HG03565 (cell line): ENCODE results near the gene RCAN2.

Source experiments
- ATAC-seq: cut with Tn5 transposase; IDR thresholded peaks from one replicate; pipeline ENCODE4 v1.9.1; 2021; ENCODE audit warnings: mild to moderate bottlenecking, moderate library complexity; ENCODE audit not compliant: unreplicated experiment

RCAN2 gene

DNA sequence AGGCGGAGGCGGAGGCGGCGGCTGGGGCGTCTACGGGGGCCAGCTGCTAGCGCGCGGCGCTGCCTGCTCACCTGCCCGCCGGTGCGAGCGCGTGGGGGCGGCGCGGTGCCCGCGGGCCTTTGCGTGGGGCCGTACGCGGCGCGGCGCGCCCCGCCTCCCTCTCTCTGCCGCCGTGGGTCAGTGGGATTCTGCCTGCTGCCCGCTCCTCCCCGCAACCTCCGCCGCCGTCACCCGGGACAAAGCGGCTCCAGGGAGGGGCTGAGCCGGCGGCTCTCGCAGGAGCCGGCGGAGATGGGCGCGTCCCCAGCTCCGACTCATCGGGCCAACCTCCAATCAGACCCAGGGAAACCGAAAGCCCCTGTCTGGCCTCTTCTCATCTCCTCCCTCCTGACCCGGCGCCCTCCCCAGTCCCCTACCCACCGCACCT lies at the start of gene RCAN2:
RCAN2 (minus strand) TSS at position 249 of the 427 bp plus-strand sequence.
- ATAC-seq: no peak

DNA sequence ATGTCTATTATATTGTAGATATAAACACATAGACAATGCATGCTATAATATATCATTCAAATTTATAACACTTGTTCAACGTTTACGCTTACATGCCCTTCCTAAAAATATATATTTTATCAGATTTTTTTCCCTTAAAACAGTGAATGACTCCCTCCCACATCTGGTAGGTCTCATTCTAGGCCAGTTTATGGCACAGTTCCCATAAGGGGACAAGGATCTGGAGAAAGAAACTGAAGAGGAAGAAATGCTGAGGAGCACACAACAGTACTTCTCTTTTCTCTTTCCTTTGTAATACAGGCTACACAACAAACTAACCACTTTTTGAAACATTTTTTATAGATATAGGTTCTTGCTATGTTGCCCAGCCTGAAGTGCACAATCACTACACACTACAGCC lies 48.6 kb upstream of the RCAN2 start:
- ATAC-seq: no peak

DNA sequence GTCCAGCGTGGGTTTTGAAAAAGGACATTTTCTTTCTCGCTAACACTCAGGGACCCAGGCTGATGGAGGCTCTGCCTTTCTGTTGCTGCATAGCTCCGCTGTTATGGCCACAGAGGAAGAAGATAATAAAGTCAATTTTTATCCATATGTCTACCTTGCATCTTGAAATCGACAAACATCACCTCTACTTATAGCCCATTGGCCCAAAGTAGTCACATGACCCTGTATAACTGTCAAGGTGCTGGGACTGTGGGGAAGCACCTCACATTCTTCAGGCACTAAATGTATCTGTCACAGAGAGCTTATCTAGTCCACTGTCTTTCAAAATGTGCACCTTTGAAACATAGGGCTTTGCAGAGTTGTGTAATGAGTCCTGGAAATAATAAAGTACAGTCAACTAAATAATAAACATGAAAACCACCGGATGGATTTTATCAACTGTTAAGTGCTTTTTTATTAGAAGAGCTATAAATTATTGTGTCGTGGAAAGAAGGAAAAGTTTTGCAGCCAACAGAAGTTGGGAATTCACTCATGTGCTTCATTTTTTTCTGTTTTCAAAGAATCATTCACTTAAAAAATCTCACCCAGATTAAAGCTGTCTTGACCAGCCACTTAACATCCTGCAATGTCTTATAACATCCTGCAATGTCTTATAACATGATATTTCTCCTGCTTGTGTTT lies 47.7 kb upstream of the RCAN2 start:
- no peak for ATAC-seq

DNA sequence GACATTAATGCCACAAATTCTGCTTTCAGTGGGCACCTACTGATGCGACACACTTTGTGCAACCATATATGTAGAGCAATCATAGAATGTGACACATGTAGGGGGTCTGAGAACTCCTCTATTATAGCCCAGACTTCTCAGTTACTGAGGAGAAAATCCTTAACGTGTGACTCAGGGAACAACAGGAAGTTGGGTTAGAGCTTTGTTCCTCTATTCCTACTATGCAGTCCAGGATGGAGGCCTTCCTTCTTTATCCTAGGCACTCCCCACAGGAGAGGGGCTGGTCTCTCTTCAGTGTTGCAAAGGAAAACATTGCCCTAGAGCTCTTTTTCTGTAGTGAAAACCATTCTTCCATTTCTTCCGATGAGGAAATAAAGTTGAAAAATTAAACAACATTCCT lies 39.6 kb upstream of the RCAN2 start:
- no peak for ATAC-seq

DNA sequence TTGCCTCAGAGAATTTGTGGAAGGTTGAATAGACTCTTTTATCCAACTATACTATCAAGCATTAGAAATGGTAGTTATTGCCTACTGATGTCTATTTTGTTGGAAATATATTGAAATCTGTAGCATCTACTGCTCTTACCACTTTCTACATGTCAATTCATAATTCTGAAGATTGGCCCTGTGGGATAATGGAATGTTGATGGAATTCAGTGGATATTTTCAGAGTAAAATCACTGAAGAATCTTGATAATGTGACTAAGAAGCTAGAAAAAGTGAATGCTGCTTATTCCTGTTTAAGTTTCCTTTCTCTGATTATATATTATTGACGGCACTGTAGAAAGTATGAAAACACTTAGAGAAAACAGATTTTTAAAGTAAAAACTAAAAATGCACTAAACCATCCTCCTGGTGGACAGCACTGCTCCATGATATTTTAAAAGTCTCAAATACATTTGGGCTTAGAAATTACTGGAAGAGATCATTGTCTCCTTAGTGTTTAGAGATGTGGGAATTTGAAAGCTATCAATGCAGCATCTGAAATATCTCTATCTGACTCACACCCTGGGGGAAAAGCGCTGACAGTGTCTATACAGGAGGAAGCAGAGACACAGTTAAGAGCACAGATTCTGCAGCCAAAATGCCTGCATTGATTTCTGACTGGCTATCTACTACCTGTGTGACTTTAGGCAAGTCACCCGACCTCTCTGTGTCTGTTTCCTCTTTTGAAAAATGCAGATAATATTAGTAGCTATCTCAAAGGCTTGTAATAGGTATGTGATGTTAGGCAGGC lies 37.9 kb upstream of the RCAN2 start:
- ATAC-seq: no peak

DNA sequence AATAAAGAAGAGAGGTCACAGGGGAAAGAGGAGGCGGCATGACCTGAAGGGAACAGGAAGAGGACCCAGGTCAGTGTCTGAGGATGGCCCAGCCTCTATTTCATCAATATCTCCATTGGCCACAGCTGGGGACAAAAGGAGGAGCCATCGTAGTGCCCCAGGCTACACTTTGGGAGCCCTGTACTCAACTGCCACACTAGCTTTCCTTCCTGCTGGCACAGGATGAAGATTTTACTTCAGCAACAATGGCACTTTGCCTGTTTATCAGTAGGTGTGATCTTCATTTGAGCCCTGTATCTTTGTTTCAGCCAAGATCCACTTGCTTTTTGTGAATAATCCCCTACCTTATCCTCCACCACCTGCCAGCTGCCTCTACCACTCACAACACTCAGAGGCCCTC lies 35.4 kb upstream of the RCAN2 start:
- ATAC-seq: no peak

DNA sequence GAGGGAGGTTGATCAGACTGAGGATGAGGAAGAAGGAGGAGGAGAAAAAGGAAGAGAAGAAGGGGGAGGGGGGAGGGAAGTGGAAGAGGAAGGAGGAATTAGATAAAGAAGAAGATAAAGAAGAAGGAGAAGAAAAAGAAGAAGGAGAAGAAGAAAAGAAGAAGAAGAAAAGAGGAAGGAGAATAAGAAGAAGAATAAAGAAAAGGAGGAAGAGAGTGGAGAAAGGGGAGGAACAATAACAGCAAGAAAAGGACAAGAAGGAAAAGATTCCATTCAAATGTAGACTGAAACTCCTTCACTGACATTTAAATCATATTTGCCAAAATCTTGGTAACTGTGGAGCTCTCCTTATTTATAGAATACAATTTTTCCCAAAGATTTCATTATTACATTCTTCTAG lies 34.3 kb upstream of the RCAN2 start:
- ATAC-seq: no peak

DNA sequence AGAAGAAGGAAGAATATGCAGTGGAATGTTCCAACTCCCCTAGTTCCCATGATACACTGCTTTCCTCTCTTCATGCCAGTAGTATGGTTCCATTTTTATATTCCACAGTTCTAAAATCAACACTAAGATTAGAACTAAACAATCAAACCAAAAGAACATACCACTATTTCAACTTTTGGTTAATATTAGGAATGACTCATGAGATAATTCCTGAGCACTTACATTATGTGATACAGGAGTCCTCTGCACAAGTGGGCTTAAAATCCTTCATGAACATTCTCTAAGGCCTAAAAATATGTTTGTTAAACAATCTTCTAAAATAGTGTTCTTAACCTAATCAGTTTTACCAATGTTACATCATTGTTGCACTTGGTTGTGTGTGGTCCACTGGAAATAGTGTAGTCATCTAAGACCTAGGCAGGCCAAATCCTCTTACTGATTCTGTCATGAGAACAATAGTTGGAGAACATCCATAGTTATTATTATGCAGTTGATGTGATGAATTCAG lies 30.3 kb upstream of the RCAN2 start:
- ATAC-seq: no peak

DNA sequence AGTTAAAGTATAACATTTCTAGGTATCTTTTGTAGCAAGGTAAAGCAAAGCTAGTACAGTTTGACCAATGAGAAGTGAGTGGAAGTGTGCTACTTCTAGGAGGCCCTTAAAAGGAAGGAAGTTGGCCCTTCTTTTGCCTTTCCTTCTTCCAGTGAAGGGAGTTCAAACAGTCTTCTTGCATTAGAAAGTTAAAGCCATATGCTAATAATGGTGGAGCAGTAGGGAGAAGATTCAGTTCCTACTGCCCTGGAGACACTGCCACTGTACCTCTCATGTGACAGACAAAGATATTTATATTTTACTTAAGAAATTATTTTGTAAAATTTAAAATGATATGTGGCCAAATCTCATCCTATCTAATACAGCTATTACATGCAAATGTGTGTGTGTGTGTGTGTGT lies 26.0 kb upstream of the RCAN2 start:
- ATAC-seq: no peak

DNA sequence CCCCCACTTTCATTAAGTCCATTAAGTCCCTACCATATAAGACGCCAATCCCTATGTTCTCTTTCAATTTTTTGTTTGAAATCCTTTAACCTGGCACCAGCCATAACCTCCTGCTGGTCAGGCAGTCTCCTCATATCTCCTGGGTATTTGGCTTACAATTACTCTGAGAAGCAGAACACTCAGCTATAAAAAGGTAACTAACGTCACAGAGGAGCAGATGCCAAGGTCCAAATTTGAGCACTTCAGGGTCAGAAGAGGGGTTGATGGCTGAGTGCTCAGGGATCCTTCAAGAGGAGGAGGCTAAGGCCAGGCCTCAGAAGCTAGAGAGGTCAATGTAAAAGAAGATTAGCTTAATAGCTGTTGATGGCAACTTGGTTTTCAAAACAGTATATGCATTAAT lies 22.3 kb upstream of the RCAN2 start:
- no peak for ATAC-seq

DNA sequence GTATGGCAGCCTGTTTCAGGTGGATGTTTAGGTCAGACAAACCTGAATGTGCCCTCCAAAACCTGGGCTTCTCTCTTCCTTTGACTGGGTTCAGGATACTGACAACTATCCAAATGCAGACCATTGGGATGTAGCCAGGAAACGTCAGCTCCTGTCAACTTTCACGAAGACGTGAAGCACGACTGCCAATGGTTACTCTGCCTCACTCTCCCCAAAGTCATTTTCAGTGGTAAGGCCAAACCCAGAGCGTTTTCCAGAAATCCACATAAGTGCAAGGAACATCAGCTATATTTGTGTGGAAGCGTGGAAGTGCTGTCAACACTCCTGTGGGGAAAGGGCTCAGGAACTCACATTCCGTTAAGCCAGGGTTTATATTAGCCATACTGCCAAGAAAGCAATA lies 20.1 kb upstream of the RCAN2 start:
- no peak for ATAC-seq

DNA sequence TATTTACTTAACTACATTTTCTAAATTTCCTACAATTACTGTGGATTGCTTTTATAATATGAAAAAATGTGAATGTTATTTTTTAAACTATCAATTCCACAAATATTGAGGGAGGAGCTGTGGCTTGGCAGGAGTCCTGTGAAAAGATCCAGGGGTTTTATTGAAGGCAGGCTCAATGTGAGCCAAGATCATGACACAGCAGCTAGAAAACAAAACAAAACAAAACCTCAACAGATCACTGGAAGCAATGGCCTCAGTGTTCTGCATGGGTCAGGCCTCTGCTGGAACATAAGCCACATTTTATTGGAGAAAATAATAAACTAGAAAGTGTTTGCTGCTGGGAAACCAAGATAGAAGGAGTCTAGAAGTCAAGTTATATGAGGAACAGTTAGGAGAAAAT lies 19.4 kb upstream of the RCAN2 start:
- ATAC-seq: no peak

DNA sequence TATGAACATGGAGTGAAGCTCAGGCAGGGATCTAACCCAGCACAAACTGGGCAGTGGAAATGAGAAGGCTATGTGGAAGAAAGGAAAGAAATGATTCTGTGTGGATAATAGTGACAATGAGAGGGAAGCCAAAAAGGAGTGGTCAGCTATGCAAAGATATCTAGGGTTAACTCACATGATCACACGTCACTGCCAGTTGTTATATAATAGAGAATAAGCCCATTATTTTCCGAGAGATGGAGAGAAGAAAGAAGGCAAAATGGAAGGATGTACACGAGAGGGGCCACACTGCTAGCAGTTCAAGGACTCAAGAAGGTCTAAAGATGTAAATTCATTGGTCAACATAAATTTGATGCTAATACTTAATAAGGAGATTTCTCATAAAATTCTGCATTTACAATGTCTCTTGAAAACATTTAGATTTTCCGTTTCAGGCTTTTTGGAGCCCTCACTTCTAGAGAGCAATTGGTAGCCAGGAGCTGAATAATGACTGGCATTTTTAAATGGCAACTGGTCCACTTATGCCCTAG lies 18.8 kb upstream of the RCAN2 start:
- ATAC-seq: no peak

DNA sequence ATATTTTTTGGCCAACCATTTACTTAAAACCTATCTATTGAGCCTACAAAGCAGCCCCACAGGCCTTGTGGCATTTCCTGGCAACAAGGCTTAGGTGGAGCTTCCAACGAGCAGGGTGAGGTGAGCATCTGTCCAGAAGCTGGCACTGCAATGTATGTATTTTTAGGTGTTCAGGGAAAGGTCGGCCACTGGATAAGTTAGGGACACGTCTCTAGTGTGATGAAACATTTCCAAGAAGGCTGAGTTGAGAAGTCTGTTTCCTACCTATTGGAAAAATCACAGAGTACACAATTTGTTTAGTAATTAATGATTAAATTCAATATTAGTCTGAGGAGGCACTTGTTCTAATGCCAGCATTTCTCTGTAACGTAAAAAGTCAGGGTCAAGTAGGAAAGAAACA lies 17.8 kb upstream of the RCAN2 start:
- ATAC-seq: no peak

DNA sequence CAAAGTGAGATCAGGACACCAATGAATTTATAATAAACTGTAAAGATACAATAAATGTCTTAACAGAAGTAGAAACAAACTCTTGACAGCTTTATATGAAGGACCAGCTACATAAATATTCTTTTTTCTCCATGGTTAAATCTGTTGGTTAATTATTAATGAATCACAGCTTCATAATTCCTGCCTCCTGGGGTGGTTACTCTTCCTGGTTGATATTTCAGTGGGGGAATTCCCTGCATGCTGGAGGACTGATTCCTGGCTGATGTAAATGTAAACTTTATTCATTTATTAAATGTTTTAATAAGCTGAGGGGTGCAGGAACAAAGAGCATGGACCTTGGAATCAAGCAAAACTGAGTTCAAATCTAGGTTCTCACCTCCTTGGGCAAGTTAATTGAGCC lies 16.2 kb upstream of the RCAN2 start:
- ATAC-seq: no peak

DNA sequence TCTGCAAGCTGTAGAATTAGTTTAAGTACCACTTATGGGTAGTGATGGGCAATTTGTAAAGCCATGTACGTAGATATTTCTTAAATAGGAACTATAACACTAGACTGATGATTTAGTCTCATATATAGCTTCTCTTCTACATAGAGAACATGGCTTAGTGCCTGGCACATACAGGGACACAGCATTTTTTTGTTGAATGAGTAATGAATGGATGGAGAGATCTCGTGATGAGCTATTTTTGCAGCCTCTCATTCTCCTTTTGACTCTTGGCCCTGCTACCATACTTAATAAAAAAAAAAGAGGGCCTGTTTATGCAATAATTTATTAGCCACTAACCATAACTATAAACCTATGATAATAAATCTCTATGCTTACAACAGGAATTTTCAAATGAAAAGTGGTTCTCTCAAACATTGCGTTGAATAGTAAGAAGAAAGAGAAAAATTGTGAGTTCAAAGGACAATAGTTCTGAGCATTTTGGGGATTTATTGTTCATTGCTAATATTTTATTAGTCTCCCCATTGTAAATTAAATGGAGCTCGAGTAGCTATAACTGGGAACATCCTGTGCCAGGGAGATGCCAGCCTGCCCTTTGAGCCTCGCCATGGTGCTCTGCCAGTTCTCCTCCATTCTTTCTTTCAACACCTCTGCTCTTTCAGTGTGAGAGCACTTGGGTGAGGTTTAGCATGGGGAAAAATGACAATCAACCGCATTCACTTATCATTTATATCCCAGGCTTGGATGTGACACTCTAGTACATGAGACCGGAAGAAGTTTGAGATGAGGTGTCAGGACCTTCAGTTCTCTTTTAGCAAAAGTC lies 14.7 kb upstream of the RCAN2 start:
- ATAC-seq: no peak

DNA sequence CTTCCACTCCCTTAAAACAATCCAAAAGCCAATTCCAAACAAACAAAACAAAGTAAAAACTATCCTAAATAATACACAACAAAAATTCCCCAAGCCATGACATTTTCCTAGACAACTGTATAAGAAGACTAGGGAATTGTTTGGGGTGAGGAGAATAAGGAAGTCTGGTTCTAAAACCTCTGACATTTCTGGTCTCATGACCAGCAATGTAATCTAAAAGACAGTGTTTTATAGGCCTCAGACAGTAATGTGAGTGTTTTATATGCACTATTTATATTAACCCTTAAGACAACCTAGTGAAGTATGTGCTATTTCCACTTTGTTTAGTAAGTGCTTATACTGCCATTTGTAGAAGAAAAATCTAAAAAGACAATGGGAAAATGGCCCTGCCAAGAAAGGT lies 13.0 kb upstream of the RCAN2 start:
- no peak for ATAC-seq

DNA sequence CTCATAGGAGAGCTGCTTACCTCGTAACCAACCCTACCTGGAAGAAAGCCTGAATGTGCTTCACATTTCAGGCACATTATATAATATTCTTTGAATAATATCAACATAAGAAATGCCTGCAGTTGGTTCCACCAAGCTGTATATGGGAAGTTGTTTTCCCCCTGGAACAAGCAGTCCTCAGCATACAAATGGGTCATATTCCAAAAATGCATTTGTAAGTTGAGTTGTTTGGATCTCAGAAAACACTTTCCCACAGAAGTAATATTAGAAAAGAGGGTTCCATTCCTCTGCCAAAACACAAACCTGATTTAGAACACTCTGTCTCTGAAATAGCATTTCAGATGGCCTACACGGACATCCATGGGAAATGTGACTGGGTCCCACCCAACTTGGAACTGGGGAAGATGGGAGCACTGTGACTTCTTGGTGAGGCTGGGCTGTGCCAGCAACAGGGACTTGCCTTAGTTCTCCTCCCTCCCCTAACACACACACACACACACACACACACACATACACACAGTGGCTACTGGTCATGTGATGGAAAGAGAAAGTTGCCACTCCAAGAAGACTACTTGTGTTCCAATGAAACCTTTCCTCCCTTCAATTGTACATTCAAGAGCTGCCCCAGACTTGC lies 11.4 kb upstream of the RCAN2 start:
- ATAC-seq: no peak

DNA sequence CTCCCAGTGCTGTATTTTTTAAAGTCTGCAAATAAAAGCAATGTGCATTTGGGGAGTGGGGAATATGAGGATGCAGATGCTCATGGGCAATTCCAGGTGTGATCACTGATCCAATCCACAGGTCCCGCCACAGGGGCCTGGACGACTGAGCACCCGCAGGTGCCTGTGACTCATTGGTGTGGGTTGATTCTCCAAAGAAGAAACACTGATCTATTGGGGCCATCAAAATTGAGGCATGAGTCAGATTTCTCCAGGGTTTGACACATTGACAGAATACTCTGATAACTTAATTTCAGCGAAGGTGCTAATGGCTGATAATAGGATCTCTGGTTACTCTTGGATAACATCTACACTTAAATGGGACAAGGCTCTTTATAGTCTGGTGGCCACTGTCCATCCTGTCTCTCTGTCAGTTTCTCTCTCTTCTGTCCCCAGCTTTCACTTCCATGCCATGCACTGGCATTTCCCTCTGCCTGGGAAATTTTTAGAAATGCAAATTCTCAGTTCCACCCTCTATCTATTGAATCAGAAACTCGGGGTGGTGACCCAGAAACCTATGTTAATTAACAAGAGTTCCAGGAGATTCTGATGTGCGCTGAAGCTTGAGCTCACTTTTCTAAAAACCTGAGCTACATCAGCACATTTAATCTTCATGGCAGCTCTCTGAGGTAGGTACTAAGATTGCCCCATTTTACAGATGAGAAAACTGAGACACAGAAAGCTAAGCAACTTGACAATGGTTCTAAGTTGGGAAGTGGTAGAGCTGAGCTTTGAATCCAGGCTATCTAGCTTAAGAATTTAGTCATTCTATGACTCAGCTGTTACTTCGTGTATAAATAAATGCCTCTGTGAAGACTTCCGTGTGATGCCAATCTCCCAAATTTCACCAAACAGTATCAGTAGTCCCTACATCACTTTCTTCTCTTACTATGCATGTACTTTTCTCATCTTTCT lies 10.2 kb upstream of the RCAN2 start:
- ATAC-seq: no peak

DNA sequence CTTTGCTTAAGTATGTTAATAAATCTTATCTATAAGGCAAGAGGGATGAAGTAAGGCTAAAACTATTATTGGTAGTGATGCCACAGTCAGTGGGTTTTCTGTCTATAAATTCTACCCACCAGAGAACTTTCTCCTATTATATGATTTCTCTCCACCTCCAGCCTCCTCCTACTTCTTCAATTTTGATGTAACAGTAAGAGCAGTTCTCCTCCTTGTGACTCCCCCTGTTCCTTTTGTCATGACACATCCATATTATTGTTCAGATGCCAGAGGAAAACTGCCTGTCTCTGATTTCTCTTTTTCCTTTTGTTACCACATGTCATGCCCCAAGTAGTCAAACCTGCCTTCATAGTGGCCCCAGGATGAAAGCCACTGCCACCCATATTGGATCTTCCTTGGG lies 9.1 kb upstream of the RCAN2 start:
- no peak for ATAC-seq
